Ascending aorta (tissue), 2 donors: ENCODE results near the gene C16orf46. TPM values are rescaled to one million over a fixed set of nuclear protein-coding genes. Genes with fewer than 3 reads are reported as not detected.

Experiments used
- DNase-seq, 2 donors: peaks; one replicate each; pipeline ENCODE4 v3.0.0-alpha.2; 2019; ENCODE audit warnings: low spot score in 2 of 2
- H3K27ac ChIP-seq, 2 donors: fragments of 200-600 bp; sonication (generic); one replicate each; pipeline ENCODE4 v1.5.1; 2016 to 2017; ENCODE audit warnings: mild to moderate bottlenecking in 1 of 2
- H3K27me3 ChIP-seq: fragments of 200-600 bp; sonication (generic); one replicate; pipeline ENCODE4 v1.5.1; 2017
- H3K36me3 ChIP-seq, 2 donors: fragments of 200-600 bp; sonication (generic); one replicate each; pipeline ENCODE4 v1.5.1; 2016
- H3K4me1 ChIP-seq, 2 donors: fragments of 200-600 bp; sonication (generic); one replicate each; pipeline ENCODE4 v1.5.1; 2016 to 2017; ENCODE audit warnings: mild to moderate bottlenecking in 1 of 2
- H3K4me3 ChIP-seq, 2 donors: fragments of 200-600 bp; sonication (generic); one replicate each; pipeline ENCODE4 v1.5.1; 2016 to 2017; ENCODE audit warnings: mild to moderate bottlenecking in 1 of 2
- H3K9me3 ChIP-seq, 2 donors: fragments of 200-600 bp; sonication (generic); one replicate each; pipeline ENCODE4 v1.5.1; 2016
- CTCF ChIP-seq, 3 experiments: fragments of 200-600 bp in 2 of 3; fragments of 450-650 bp in 1 of 3; sonication (generic) in 2 of 3; IDR thresholded peaks; one replicate each; pipeline ENCODE4 v1.5.1; 2016 to 2019; ENCODE audit warnings: antibody characterized with exemption in 3 of 3, mild to moderate bottlenecking in 1 of 3, moderate library complexity in 1 of 3
- intact Hi-C: fragments of 100-400 bp; cut with DNase I; formaldehyde crosslinking; loops from one replicate; pipeline ENCODE4 v1.15.1; 2023
- total RNA-seq: library from RNA; depleted of rRNA; stranded (reverse); fragments of >200 nt; gene quantifications from one replicate; pipeline ENCODE4 v1.1.0, GENCODE V29; 2016

Gene C16orf46
- total RNA-seq, 1 donor from 2014 or later: not detected

GRCh38 chr16:81042821-81043220 is 34.2 kb downstream of the C16orf46 start:
- Histone ChIP-seq H3K4me3 (no peak overlapping the region), H3K36me3 (peaks cover 42 to 61% of the 10 kb centered on the region in 2 donors), H3K4me1 (peaks cover 0 to 2% of the 10 kb centered on the region in 2 donors), H3K9me3 (no peaks in the 10 kb centered on the region), H3K27ac (no peak overlapping the region), H3K27me3 (no peaks in the 10 kb centered on the region)
- no peak for TF ChIP-seq CTCF (IDR thresholded peaks at IDR 0.05)
- intact Hi-C loops: no loop called here
- no peak for DNase-seq

- no peak for DNase-seq
- Histone ChIP-seq H3K27me3 (no peaks in the 10 kb centered on the region), H3K4me1 (peaks cover 0 to 6% of the 10 kb centered on the region in 2 donors), H3K27ac (no peak overlapping the region), H3K9me3 (no peaks in the 10 kb centered on the region), H3K4me3 (no peak overlapping the region), H3K36me3 (peaks cover 42 to 61% of the 10 kb centered on the region in 2 donors)
- TF ChIP-seq CTCF (IDR thresholded peaks at IDR 0.05): no peak
- intact Hi-C loops: no loop called here
Measured at GRCh38 chr16:81041696-81042095, 35.3 kb downstream of the C16orf46 start.

- H3K27me3 ChIP-seq: no peaks in the 10 kb centered on the region
Measured at GRCh38 chr16:81040842-81041241, 36.2 kb downstream of the C16orf46 start.

GRCh38 chr16:81040131-81040530 is 36.9 kb downstream of the C16orf46 start:
- intact Hi-C loops: no loop called here
- no peaks in the 10 kb centered on the region for H3K9me3 ChIP-seq
- H3K4me1 ChIP-seq: peaks cover 0 to 9% of the 10 kb centered on the region in 2 donors
- TF ChIP-seq CTCF (IDR thresholded peaks at IDR 0.05): no peak
- DNase-seq: no peak
- no peaks in the 10 kb centered on the region for H3K27me3 ChIP-seq
- H3K36me3 ChIP-seq: peaks cover 38 to 50% of the 10 kb centered on the region in 2 donors
- H3K27ac ChIP-seq: no peak overlapping the region
- no peak overlapping the region for H3K4me3 ChIP-seq

More at GRCh38 chr16:81040842-81041241, 36.2 kb downstream of the C16orf46 start:
- intact Hi-C loops: no loop called here
- H3K27ac ChIP-seq: no peak overlapping the region
- peaks cover 42 to 57% of the 10 kb centered on the region in 2 donors for H3K36me3 ChIP-seq
- DNase-seq: no peak
- TF ChIP-seq CTCF (IDR thresholded peaks at IDR 0.05): no peak
- peaks cover 0 to 6% of the 10 kb centered on the region in 2 donors for H3K4me1 ChIP-seq
- H3K9me3 ChIP-seq: no peaks in the 10 kb centered on the region
- no peak overlapping the region for H3K4me3 ChIP-seq

- no peak overlapping the region for H3K27ac ChIP-seq
- H3K36me3 ChIP-seq: peaks cover 6 to 18% of the 10 kb centered on the region in 2 donors
- H3K4me3 ChIP-seq: peak overlapping the region; percentile 90 to 93
- no peaks in the 10 kb centered on the region for H3K27me3 ChIP-seq
- no peak for TF ChIP-seq CTCF (IDR thresholded peaks at IDR 0.05)
- no peak for DNase-seq
- peaks cover 0 to 9% of the 10 kb centered on the region in 2 donors for H3K4me1 ChIP-seq
- H3K9me3 ChIP-seq: no peaks in the 10 kb centered on the region
- intact Hi-C loops: loop anchor here (5.0 kb wide), 1 partner anchor 700 kb away; no protein-coding TSS in a partner anchor
Measured at GRCh38 chr16:81036751-81037350, 40.2 kb downstream of the C16orf46 start.
